Spinal cord (tissue), 10 donors: ENCODE measurements around the gene WWOX. TPM values are rescaled to one million over a fixed set of nuclear protein-coding genes. Genes with fewer than 3 reads are reported as not detected.

Source experiments
- DNase-seq, 6 donors: peaks; one replicate each; pipeline versions ENCODE4 v3.0.0 to v3.0.0-alpha.2; 2013 to 2015; ENCODE audit warnings: low spot score in 6 of 6, low read depth in 4 of 6
- H3K27ac ChIP-seq: one replicate; pipeline ENCODE4 v1.5.1; 2013; ENCODE audit warnings: low read depth, low read length, control low read depth
- H3K27me3 ChIP-seq: one replicate; pipeline ENCODE4 v1.6.1; 2013; ENCODE audit warnings: low read length; ENCODE audit not compliant: control insufficient read depth, insufficient read depth
- H3K36me3 ChIP-seq: one replicate; pipeline ENCODE4 v1.6.1; 2013; ENCODE audit warnings: low read length; ENCODE audit not compliant: control insufficient read depth, insufficient read depth
- H3K4me1 ChIP-seq: one replicate; pipeline ENCODE4 v1.6.1; 2013; ENCODE audit warnings: low read length; ENCODE audit not compliant: control insufficient read depth, insufficient read depth
- H3K4me3 ChIP-seq: one replicate; pipeline ENCODE4 v1.5.1; 2013; ENCODE audit warnings: low read depth, low read length, control low read depth
- H3K9me3 ChIP-seq: one replicate; pipeline ENCODE4 v1.6.1; 2013; ENCODE audit warnings: low read length; ENCODE audit not compliant: control insufficient read depth, insufficient read depth
- WGBS: methylation state at CpG from one replicate; pipeline ENCODE4 v1.1.5; 2013; ENCODE audit warnings: missing lambda C conversion rate; ENCODE audit not compliant: insufficient coverage; 5-methylcytosine and 5-hydroxymethylcytosine counted together
- polyA plus RNA-seq, 2 donors: library from polyadenylated mRNA; unstranded; fragments of 120-200 nt; gene quantifications; one replicate each; pipeline ENCODE4 v1.2.1, GENCODE V29; 2013; ENCODE audit not compliant: insufficient read length in 2 of 2
- total RNA-seq, 2 donors: library from RNA; depleted of rRNA in 1 of 2; stranded (reverse); fragments of 120-200 nt in 1 of 2; fragments of >200 nt in 1 of 2; gene quantifications; one replicate each; pipeline versions ENCODE4 v1.2.3 to v1.2.4, GENCODE V29; 2013 to 2014
- donor health status: healthy.

Gene WWOX
- total and polyA plus RNA-seq, 4 donors = 27.5 to 51.5 (median 32.5) TPM

- H3K4me3 ChIP-seq = no peak overlapping the region
- 75% methylated on average over 8 of the region's 9 CpGs for WGBS
- no peaks in the 10 kb centered on the region for H3K9me3 ChIP-seq
- no peak for DNase-seq
- H3K4me1 ChIP-seq = peaks cover 2% of the 10 kb centered on the region
- H3K27ac ChIP-seq = no peak overlapping the region
- H3K36me3 ChIP-seq = no peaks in the 10 kb centered on the region
- no peaks in the 10 kb centered on the region for H3K27me3 ChIP-seq
Measured at GRCh38 chr16:78659216-78659615, 559.8 kb downstream of the WWOX start.

- Histone ChIP-seq H3K4me3 (no peak overlapping the region), H3K27ac (no peak overlapping the region), H3K27me3 (no peaks in the 10 kb centered on the region), H3K36me3 (no peaks in the 10 kb centered on the region), H3K9me3 (no peaks in the 10 kb centered on the region), H3K4me1 (peaks cover 3% of the 10 kb centered on the region)
- 23% methylated on average over 3 of the region's 3 CpGs for WGBS
- no peak for DNase-seq
Measured at GRCh38 chr16:78659668-78660217, 560.3 kb downstream of the WWOX start.

DNA sequence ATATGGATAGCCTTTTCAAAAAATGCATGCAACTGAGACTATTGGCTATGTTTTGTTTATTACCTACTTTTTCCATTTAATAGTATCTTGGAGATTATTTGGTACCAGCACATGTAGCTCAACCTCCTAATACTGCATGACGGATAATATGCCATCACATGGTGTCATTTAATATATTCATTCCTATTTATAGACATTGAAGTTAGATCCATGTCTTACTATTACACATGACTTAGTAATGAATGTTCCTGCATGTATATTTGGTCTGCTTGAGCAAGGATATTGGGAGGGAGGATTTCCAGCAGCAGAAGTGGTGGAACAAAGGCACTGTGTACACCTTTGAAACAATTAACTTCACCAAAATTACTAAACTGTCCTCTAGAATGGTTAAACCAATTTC lies 561.3 kb downstream of the WWOX start:
- Histone ChIP-seq H3K27me3 (no peaks in the 10 kb centered on the region), H3K36me3 (no peaks in the 10 kb centered on the region), H3K4me1 (peaks cover 3% of the 10 kb centered on the region), H3K9me3 (no peaks in the 10 kb centered on the region), H3K27ac (no peak overlapping the region), H3K4me3 (no peak overlapping the region)
- DNase-seq = no peak
- no CpG with 5 or more reads among the region's 1 CpG for WGBS

- no peak for DNase-seq
- Histone ChIP-seq H3K36me3 (no peaks in the 10 kb centered on the region), H3K27me3 (no peaks in the 10 kb centered on the region), H3K27ac (no peak overlapping the region), H3K4me3 (no peak overlapping the region), H3K9me3 (no peaks in the 10 kb centered on the region), H3K4me1 (peaks cover 3% of the 10 kb centered on the region)
- 98% methylated on average over 5 of the region's 5 CpGs for WGBS
Measured at GRCh38 chr16:78663690-78664089, 564.2 kb downstream of the WWOX start.

DNA sequence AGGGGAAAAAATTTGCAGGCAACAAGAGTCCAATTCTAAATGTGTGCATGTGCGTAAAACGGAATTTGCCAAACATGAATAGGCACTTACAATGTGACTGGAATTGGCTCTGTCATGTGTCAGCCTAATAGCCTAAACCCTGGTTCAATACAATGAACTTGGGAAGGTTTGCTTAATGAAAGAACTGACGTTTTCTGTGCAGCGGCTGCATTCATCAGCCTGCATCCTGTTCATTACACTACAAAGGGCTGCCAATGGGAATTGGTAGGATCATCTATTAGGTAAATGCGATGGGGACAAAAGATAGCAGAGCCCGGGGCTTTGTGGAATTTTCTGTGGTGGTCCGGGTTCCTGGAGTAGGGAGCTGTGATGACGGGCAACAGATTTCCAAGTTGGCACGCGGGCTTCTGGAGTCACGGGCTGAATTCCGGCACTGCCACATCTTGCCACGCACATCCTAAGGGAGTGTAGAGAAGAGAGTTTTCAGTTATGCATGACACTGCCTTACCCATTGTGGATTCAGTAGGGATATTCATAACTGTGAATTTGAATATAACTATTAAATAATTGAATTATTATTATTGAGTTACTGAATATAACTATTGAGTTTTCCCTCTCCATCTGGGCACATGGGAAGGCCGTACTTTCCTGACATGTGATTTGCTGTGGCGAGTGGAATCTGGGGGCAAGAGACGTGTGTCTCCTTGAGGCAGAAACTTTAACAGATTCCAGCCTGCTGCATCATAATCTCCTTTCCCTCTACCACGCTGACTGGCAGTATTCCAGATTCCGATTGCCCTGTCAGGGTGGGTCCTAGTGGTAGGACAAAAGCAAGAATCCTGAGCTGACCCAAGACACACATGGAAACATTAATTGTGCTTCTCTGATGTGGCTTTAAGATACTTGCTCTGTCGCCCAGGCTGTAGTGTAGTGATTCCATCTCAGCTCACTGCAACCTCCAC lies 565.6 kb downstream of the WWOX start:
- Histone ChIP-seq H3K4me1 (peaks cover 5% of the 10 kb centered on the region), H3K4me3 (no peak overlapping the region), H3K27me3 (no peaks in the 10 kb centered on the region), H3K36me3 (no peaks in the 10 kb centered on the region), H3K27ac (no peak overlapping the region), H3K9me3 (no peaks in the 10 kb centered on the region)
- WGBS = 38% methylated on average over 14 of the region's 19 CpGs
- DNase-seq = peak in 2 of 6 donors; percentile 53 to 76

DNA sequence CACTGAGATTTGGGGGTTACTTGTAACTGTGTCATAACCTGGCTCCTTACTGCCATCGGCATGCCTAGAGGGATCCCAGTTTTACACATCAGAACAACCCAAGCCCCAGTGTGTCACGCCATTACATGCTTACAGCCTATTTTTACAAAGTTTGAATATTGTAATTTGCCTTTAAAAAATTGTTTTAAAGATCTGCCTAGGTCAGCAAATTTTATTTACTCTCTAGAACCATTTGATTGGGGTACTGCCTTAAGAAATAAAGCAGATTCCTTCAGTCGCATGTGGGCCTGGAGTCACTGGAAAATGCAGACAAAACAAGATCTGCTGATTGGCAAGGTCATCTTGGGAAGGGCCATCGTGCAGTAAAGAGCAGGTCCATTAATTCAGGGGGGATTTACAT lies 566.9 kb downstream of the WWOX start:
- Histone ChIP-seq H3K4me3 (no peak overlapping the region), H3K27me3 (no peaks in the 10 kb centered on the region), H3K4me1 (peaks cover 5% of the 10 kb centered on the region), H3K27ac (no peak overlapping the region), H3K36me3 (no peaks in the 10 kb centered on the region), H3K9me3 (no peaks in the 10 kb centered on the region)
- WGBS = 75% methylated on average over 2 of the region's 4 CpGs
- DNase-seq = no peak

DNA sequence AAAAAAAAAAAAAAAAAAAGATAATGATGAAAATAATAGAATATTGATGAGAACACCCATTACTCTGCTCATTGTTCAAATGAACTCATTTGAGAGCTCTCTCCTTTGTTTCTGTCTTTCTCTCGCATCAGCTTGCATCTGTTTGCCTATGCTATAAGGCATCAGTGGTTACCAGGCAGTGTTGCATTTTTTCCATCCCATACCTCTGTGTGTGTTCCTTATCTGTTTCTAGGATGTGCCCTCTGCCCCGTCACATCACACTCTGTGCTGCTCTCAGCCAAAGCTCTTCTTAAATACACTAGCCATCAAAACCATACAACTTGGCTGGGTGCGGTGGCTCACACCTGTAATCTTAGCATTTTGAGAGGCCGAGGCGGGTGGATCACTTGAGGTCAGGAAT lies 568.2 kb downstream of the WWOX start:
- Histone ChIP-seq H3K9me3 (no peaks in the 10 kb centered on the region), H3K4me3 (no peak overlapping the region), H3K4me1 (peaks cover 5% of the 10 kb centered on the region), H3K36me3 (no peaks in the 10 kb centered on the region), H3K27ac (no peak overlapping the region), H3K27me3 (no peaks in the 10 kb centered on the region)
- no peak for DNase-seq
- 100% methylated on average over 2 of the region's 5 CpGs for WGBS

DNA sequence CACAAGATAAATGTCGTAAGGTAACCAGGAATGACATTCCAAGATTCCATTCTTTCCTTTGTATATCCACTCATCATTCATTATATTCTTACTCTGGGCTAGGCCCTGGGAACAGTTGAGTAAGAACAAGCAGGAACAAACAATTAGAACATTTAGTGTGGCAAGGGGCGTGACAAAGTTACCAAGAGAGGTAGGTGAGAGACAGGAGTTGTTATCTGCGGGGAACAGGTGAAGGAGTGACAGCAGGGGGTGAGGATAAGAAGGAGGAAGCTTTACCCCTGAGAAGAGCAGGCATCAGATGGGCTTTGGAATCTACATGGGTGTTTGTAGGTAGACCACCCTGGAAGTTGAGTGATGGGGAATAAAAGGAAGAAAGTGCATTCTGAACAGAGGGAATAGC lies 568.9 kb downstream of the WWOX start:
- H3K27ac ChIP-seq = no peak overlapping the region
- no peaks in the 10 kb centered on the region for H3K36me3 ChIP-seq
- peaks cover 5% of the 10 kb centered on the region for H3K4me1 ChIP-seq
- H3K4me3 ChIP-seq = no peak overlapping the region
- WGBS = 96% methylated on average over 3 of the region's 3 CpGs
- H3K27me3 ChIP-seq = no peaks in the 10 kb centered on the region
- no peaks in the 10 kb centered on the region for H3K9me3 ChIP-seq
- DNase-seq = no peak

DNA sequence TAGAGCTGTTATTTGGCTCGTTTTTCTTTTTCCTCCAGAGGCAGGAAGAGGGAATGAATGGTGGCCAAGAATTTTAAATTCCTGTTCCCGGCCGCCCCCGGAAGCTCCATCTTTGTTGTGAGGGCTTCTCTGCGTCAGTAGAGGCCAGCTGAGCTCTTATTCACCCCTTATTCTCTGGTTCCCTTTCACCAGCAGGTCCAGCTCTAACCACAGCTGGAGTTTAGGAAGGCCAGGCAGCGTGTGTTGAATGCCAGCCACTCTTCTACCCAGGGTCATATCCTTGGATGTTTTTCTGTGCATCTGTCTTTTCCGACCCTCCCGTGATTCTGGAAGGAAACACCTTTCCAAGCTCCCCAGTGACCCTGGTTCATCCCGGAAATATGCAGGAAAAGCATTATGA lies 570.5 kb downstream of the WWOX start:
- no peak overlapping the region for H3K4me3 ChIP-seq
- 56% methylated on average over 6 of the region's 9 CpGs for whole genome bisulfite sequencing
- peak overlapping the region; percentile 15 for H3K27ac ChIP-seq
- H3K36me3 ChIP-seq = no peaks in the 10 kb centered on the region
- H3K4me1 ChIP-seq = peaks cover 2% of the 10 kb centered on the region
- no peaks in the 10 kb centered on the region for H3K27me3 ChIP-seq
- peak in 1 of 6 donors; percentile 40 for DNase-seq
- no peaks in the 10 kb centered on the region for H3K9me3 ChIP-seq
